ENCODE results near the gene SORCS3. TPM values are rescaled to one million over a fixed set of nuclear protein-coding genes. Genes with fewer than 3 reads are reported as not detected.

SORCS3 gene
- total RNA-seq, 1 donor from 2014 or later, result 0.39 TPM

GRCh38 chr10:105023211-105024111, 382.4 kb downstream of the SORCS3 start:
- peak; percentile 73 for DNase-seq

- DNase-seq, result no peak
These were observed 383.1 kb downstream of the SORCS3 start for GRCh38 chr10:105024184-105024583.

GRCh38 chr10:105025092-105025491, 384.0 kb downstream of the SORCS3 start:
- DNase-seq, result no peak

GRCh38 chr10:105026566-105026965, 385.5 kb downstream of the SORCS3 start:
- DNase-seq, result no peak

DNA sequence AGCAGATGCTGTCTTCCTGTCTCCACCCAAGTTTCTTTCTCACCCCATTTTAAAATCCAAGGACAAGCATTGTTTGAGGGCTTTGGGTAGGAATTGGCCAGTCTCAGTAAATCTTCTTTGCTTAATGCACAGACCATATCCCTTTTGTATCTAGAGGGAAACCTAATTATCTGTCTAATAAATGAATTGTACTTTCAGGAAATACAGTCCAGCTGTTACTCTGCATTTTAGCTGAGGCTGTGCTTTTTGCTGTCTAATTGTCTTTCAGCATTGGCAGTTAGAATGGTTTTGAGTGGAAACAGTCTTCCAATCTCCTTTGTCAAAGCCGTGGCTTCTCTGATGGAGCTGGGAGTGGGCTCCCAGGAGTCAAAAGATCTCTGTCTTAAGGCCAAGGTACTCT, 388.2 kb downstream of the SORCS3 start:
- no peak for DNase-seq

DNA sequence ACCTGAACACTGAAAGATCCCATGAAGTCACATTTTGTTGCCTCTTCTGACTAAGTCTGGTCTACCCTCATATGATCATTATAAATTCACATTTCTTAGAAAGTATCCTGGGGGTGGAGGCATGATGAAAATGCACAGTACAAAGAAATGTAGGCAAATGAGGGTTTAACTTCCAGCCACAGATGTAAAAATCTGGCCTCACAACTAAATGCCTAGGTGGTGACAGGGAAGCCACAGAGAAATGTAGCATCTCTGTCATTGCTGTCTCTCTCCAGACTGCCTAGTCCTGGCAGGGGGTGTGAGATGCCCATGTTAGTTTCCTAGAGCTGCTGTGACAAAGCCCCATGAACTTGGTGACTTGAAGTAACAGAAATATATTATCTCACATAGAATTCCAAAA, 395.9 kb downstream of the SORCS3 start:
- DNase-seq, result no peak

DNA sequence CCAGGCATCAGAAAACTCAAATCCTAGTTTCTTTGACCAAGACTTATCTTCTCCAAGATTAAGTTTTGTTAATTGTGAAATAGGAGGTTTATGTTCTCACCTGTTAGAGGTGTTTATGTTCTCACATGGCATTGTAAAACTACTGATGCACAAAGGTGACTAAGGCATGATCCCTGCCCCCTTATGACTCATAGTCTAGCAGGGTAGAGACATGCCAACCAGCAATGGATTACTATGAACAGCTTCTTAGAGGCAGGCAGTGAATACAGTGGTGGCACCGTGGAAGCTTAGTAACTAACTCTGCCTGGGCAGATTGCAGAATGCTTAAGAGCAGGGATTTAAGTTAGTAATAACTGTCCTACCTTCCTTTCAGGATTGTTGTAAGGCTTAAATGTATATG, 400.9 kb downstream of the SORCS3 start:
- DNase-seq, result no peak

DNA sequence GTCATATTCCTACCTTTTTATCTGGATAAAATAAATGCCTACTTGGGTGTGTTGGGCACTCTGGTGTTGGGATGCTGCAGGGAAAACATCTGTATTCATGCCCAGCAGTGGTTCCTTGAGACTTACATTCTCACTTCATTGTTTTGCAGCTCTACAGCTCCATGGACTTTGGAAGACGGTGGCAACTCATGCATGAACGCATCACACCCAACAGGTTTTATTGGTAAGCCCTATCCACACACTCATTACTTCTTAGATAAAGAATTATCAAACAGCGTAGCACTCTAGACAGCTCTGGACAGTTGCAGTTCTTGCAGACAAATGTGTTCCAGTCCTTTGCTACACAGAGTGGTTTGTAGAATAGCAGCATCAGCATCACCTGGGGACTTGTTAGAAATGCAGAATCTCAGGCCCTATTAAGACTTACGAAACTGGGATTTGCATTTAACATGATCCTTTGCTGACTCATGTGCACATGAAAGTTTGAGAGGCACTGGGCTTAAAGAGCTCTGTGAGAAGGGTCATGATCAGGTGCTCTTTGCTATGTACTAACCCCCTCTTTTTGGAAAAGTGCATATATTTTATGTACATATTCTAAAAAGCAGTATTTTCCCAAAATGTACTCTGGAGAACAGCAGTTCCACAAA, 401.9 kb downstream of the SORCS3 start:
- no peak for DNase-seq

- no peak for DNase-seq
These were observed 403.8 kb downstream of the SORCS3 start for GRCh38 chr10:105044902-105045301.

GRCh38 chr10:105056413-105056812, 415.3 kb downstream of the SORCS3 start:
- DNase-seq, result no peak

DNA sequence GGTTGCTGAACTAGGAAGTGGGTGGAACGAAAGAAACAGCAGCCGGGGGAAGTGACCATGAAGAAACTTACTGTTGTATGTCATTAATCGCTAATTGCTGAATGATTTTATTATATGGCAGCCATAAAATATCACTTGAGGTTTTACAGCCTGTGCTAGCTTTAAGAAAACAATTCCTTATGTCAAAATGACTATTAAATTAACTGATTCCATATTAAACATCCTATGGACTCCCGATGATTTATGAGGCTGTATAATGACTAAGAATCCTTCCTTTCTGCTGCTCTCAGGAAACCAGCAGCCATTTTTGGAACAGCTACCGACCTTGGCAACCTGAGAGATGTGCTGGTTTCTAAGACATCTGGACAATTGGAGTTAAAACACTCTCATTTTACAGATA, 421.9 kb downstream of the SORCS3 start:
- DNase-seq, result no peak

DNA sequence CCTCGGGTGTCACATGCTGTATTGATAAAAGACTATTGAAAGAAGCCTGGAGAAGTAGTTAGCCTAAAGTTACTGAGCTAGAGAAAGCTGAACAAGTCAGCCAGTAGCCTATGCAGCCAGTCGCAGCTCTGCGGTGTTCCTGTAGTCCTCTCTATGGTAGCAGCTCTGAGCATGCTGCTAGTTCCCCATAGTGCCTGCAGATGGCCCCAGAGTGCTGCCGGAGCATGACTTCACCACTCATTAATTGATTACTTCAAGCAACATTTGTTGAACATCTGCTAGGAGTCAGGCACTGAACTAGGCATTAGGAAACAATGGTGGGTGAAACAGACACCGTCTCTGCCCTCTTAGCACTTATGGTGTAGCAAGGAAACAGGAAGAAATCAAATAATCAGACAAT, 422.7 kb downstream of the SORCS3 start:
- peak; percentile 58 for DNase-seq

- no peak for DNase-seq
These were observed 427.4 kb downstream of the SORCS3 start for GRCh38 chr10:105068497-105068896.

- DNase-seq, result no peak
These were observed 429.2 kb downstream of the SORCS3 start for GRCh38 chr10:105070249-105070648.

DNA sequence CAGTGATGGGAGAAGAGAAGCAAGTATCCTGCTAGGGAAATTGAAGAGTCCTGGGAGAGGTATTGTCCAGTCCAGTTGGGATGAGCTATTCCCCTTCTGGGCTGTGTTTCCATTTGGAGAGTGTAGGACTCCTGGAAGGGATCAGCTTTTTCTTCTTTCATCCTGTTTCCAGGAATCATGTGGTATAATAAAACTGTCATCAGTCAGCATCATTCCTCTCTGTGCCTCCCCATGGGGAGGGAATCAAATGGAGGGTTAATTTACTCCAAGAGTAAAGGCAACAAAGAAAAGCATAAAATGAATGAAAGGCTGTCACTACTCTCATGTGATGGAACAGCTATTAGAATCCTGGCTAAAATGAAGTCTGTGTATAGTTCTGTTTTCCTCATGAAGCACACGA, 429.9 kb downstream of the SORCS3 start:
- peak; percentile 74 for DNase-seq

DNA sequence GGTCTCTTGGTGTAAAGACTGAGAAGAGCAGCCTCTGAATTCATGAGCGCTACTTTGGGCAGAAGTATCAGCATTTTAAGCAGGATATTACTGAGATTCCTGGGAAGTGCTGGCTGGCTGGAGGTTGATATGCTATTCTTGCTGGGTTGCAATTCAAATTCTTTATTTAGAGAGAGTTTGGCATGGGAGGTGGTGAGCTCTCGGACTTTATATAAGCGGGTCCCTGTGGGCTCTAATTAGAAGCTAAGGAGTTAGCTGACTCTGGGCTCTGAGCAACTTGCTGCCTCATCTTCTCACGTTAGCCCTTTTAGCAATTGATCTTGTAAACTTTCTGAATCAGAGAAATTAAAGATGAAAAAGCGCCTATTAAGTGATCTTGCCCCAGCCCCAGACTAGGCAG, 430.9 kb downstream of the SORCS3 start:
- no peak for DNase-seq

- no peak for DNase-seq
These were observed 432.9 kb downstream of the SORCS3 start for GRCh38 chr10:105073999-105074398.

DNA sequence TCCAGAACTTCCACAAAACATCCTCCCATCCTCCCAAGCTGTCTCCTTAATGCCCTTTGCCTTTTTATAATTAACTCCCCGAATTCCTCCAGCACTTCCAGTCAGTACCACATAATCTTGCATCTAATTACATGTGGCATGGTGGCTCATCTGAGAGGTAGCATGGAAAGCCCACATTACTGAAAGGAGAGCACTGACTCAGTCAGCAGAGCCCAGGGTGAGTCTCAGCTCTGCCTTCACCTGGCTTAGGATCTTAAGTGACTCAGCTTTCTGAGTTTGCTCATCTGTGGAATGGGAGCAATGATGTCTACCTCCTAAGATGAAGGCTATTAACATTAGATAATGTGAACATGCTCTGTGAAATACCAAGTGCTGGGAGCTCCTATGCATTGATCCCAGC, 433.9 kb downstream of the SORCS3 start:
- DNase-seq, result no peak

GRCh38 chr10:105085980-105086379, 444.9 kb downstream of the SORCS3 start:
- DNase-seq, result no peak

- no peak for DNase-seq
These were observed 453.0 kb downstream of the SORCS3 start for GRCh38 chr10:105094048-105094447.

DNA sequence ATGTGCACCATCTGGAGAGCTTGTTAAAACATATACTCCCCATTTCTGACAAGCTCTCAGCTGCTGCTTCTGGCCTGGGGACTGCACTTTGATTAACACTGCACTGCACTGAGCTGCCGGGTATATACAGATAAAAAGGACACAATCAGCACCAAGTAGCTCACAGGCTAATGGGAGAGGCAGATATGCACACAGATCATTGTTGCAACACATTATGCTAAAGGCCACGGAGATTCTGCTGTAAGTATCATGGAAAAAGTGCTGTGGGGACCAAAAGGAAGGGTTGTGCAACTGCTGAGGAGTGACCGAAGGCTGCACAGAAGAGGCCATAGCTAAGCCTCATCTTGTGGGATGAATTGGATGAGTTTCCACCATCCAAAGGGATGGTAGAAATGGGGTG, 455.2 kb downstream of the SORCS3 start:
- no peak for DNase-seq

DNA sequence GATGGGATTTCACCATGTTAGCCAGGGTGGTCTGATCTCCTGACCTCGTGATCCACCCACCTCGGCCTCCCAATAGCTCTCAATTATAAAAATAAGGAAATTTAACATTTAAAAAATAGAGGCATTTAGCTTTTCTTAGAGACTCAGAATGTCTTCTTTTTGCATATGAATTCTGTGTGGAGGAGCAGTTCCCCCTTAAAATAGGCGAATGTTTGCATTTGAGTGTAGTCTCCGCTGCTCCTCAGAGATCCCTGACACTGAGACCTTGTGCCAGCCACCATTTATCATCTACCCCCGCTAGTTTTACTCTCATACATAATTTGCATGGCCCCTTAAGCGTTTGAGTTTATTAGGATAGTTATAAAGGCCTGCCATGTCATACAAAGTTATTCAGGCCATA, 461.9 kb downstream of the SORCS3 start:
- DNase-seq, result no peak

- no peak for DNase-seq
These were observed 463.2 kb downstream of the SORCS3 start for GRCh38 chr10:105104297-105104696.

DNA sequence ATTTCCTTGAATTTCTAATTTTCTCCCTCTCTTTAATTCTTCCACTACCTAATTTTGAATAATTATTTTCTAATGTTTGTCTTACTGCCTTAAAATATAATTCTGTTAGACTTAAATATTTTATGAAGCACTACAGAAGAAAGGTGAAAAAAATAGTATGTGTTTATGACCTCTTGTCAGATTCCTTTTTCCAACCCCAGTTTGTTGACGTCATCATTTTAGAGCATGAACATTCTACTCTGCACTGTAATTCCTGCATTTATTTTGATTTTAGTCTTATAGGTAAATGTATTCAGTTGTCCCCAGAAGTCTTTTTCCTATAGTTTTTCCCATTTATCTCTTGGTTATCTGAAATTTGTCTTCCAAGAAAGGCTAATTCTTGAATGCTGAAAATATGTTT, 468.1 kb downstream of the SORCS3 start:
- DNase-seq, result no peak
